DMS153 (cell line): ENCODE results near the gene KIZ.

Experiments used
- DNase-seq: peaks from one replicate; lab custom pipeline; 2025; lab: John Stamatoyannopoulos, UW

The KIZ gene

DNA sequence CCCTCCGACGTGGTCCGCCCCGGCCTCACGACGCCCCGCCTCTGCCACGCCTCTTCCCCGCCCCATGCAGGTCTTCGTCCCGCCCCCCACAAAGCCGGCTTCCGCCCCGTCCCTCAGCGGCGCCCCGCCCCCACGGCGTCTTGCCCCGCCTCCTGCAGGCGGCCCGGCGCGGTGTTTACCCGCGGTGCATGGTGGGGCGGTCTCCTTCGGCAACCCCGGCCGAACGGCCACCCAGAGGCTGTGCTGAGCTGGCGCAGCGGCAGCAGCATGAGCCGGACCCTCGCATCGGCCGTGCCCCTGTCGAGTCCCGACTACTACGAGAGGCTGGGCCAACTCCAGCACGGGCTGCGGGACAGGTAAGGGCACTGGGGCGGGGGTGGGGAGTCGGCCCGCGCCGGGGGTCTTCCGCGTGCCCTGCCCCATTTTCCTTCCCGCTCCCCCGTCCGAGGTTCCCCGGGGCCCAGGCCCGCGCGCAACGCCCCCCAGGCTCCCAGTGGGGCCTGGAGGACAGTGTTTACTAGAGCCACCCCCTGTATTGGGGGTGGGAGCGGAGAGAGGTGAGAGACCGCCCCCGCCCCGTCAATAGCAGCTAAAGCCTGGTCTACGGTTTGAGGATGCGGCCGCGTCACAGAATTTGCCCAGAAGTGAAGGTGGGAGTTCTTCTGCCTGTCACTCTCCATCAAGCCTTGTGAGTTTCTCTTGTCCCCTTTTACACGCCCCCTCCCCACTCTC, at the start of gene KIZ:
Gene KIZ (plus strand): TSS at position 234 of the 732 bp plus-strand sequence. CDS start 34 bp downstream, at position 268.
- DNase-seq: peak; percentile 85

DNA sequence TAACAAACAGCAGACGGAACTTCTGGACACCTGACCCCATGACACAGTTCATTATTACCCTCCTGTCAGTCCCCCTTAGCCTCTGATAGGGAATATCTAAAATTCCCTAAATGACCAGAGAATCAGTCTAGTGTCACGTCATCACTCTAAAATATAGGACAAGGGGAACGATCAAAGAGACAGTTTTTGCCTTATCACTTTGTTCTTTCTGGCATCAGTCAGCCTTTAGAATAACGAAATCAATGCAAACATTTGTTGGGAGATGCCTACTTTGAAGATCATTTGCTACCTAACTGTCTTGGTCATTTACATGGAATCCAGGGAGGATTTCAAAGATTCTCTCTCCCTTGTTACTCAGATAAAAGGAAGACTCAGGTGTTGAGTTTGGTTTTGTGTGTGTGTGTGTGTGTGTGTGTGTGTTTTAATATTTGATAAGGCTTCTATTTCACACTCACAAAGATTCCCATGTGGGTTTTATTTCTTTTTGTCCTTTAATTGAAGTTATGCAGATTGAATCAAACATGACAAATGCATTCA, 48.0 kb upstream of the KIZ start:
- DNase-seq: no peak

- DNase-seq: no peak
These were observed 43.3 kb upstream of the KIZ start for GRCh38 chr20:21082584-21082983.

DNA sequence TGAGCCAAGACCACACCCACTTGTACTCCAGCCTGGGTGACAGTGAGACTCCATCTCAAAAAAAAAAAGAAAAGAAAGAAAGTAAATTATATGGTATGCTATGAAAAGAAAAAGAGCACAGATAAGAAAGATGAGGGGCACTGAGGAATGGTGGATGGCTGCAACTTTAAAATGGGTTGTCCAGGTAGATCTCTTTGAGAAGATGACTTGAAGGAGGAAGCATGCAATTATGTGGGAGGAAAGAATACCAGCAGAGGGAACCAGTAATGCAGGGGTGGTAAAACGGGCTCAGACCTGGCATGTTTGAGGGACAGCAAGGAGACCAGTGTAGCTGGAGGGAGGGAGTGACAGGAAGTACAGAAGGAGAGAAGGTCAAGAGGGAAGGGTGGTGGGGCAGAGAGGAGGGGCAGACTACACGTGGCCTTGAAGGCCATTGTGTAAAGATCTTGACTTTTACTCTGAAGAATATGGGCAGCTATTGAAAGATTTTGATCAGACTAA, 42.0 kb upstream of the KIZ start:
- DNase-seq: no peak

DNA sequence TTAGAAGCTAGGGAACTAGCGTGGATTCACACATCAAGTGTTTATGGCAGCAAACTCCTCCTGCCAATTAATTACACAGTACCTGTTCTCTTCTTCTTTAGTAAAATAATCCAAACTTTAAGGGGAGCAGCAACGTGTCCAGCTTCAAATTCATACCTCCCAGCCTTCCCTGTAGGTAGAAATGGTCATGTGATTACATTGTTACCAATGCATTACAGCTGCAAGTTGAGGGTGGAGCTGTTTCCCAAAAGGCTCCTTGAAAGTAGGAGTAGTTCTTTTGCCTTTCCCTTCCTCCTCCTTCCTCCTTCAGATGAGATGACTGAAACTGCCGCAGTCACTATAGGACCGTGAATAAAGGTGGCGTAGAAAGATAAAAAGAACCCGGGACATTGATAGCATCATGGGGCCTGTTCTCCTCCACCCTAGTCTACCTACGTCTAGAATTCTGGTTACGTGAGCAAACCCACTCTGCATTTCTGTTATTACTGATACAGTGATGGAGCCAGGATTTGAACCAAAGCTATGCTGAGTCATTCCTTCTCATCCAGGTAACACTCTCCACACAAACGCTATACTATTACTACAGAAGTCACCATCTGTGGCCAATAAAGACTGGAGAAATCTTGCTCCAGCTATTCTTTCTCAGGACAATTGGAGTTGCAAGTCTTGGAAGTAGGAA, 37.9 kb upstream of the KIZ start:
- no peak for DNase-seq

DNA sequence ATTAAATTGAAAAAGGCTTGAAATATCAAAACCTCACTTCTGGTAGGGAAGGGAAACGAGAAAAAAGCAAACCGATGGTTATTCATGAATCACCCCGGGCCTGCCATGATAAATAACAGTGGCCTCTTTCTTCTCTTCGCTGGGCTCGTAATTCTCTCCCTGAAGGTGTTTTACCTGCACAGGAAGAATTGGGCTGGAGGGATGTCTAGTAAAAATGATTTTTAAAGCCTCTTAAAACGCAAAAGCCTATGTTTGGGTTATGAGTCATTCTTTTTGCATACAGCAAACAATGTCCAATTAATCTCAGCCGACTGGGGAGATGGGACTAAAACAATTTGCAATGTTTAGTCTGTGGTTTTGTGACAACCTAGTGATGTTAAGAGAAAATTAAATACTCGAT, 36.5 kb upstream of the KIZ start:
- no peak for DNase-seq

- no peak for DNase-seq
These were observed 35.7 kb upstream of the KIZ start for GRCh38 chr20:21090111-21090618.

- DNase-seq: peak; percentile 43
These were observed 35.2 kb upstream of the KIZ start for GRCh38 chr20:21090721-21091120.

DNA sequence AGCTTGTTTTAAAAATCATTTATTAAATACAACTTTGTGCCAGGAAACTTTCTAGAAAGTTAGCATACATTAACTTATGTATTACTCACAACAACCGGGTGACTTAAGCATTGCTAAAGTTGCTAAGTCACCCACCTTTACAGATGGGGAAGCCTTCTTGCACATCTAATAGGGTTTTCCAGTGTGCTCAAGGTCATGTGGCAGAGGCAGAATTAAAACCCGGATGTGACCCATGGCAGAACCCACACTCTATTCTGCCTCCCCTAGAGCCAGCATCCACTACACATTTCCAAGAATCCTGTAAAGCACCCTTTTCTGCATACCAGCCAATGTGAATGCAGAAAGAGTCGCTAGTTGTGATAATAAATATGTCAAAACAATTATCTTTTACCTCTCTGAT, 33.1 kb upstream of the KIZ start:
- DNase-seq: no peak

DNA sequence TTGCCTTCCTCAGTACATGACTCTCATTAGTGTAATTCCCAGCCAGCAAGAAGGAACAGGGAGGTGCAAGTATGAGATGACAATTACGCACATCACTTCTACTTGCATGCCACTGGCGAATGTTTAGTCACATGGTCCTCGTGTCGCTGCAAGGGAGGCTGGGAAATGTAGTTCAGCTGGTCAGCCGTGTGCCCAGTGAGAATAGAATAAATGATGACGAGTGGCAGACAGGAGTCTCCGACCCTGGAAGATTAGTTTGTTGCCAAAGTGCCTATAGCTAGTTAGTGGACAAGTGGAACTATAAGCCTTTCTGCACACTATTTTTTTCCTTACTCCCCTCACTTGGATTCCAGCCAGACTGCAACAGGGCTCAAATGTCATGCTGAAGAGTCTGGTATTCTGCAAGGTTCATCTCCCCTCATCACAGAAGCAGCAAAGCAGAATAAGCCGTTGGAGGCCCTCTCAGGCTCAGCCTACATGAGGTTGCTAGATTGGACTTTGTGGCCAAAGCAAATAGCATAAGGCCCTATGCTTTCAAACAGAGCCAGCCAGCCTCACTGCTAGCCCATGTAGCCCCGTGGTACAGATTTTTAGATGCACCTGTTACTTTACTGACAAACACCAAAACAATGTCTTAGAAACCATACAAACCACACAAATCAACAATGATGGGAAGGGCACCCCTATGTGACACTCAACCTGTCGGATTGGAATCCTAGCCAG, 29.4 kb upstream of the KIZ start:
- peak; percentile 80 for DNase-seq

- DNase-seq: no peak
These were observed 25.9 kb upstream of the KIZ start for GRCh38 chr20:21099751-21100577.

DNA sequence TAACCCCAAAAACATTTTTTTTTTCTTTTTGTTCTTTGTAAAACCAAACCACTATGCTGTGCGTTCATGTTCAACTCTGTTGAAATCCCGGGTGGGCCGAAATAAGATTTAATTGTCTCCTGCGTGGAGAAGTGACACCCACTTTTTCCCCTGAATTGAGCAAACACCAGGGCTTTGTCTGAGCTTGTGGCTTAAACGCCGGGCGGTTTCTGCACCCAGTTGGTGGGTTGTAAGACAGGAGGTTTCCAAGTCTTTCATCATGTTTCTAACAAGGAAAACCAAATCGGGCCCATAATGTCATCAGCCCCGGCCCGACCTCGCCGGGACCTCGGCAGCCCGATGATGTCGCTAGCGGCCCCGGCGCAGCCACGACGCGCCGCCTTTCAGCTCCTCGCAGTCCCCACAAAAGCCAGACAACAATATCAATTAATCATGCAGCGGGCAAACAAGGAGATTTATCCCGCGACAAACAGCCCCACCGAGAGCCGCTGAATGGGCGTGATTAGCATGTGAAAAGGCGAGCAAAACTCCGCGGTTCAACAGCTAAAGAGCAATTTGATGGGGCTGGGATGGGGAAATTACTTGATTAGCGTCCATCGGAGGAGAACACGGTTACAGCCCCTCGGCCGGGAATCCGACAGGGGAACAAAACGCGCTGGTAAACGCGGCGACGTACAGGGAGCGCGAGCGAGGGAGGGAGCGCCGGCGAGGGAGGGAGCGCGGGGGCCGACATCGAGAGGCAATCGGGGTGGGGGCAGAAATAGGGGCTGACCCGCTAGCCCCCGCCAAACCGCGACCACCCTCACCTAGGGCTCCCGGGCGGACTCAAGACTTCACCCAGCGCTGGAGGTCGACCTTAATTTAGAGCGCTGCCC, 25.1 kb upstream of the KIZ start:
- peak; percentile 39 for DNase-seq

- DNase-seq: peak; percentile 32
These were observed 24.4 kb upstream of the KIZ start for GRCh38 chr20:21101453-21101931.

- DNase-seq: no peak
These were observed 23.8 kb upstream of the KIZ start for GRCh38 chr20:21101932-21102575.

DNA sequence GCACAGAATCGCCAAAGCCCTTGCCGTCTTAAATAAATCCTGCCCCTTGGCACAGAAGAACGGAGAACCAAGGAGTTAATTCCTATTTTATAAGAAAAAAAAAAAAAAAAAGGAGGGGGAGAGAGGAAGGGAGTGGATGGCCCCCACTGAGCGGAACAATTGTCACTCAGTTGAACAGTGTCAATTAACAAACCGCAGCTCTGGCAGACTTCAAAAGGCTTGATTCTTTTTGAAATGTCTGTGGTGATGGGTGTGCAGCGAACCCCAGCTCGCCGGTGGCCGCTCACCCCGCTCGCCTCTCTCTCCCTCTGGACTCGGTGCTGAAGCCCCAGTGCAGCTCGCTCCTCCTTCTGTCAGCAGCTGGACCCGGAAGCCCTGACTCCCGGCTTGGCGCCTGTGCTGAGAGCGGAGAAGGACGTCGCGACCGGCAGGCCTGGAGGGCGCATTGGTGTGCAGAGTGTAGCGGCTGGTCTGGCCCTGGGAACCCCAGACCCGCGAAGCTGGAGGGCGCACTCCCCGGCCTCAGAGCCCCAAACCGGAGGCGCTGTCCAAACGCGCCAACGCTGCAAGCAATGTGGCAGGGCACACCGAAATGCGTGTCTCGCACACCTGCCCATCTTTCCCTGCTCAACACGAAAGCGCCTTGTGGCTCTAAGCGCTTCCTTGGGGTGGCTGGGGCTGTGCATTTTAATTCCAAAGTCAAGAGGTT, 23.1 kb upstream of the KIZ start:
- no peak for DNase-seq

DNA sequence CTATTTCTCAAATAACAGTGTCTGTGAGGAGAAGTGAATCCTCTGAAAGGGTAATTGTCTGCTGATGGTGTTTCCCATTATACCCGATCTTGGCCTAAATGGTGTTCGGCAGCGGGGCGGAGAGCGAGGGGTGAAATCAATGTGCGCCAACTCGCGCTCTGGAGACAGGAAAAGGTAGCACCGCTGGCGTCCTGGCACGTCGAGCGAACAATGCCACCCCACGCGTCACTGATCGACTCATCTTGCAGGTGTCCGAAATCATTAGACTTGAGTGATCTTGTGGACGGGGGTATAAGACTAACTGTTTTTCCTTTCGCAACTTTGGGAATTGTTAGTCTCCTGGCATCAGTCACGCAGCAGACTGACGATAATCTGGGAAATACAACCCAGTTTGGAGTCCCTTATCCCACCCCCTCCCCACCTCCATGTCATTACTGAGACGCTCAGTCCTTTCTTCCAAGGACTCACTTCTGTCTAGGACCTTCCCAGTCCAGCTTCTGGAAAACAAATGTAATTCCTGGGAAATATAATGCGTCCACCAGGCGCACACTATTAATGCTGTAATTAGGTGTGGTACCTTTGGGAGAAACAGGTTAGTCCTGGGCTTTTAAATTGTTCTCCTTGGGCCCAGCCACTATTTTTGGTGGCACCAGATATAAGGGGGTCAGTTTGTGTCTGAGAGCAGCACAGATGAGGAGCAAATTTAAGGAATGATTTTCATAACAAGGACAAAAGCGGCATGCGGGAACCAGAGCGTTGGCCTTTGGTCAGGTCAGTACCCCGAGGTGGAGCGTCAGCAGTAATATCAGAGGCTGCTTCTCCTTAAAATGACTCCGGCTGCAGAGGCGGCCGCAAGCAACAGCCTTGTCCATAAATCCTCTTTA, 22.1 kb upstream of the KIZ start:
- DNase-seq: no peak

- DNase-seq: no peak
These were observed 21.5 kb upstream of the KIZ start for GRCh38 chr20:21104466-21104761.

- DNase-seq: no peak
These were observed 21.0 kb upstream of the KIZ start for GRCh38 chr20:21104921-21105320.
